Keratinocyte (primary cell): Measurements from ENCODE around the gene DSE. TPM values are rescaled to one million over a fixed set of nuclear protein-coding genes. Genes with fewer than 3 reads are reported as not detected.

Experiments
- DNase-seq: peaks from one replicate; pipeline ENCODE4 v3.0.0-alpha.2; 2011; ENCODE audit warnings: low read depth, missing footprints, low spot score
- FAIRE-seq: peaks from 2 replicates; lab custom pipeline; 2011; peaks lifted over from hg19 to GRCh38; lab: Jason Lieb, UNC
- H2AFZ ChIP-seq: 2 replicates; pipeline ENCODE4 v1.6.0; 2012; ENCODE audit warnings: low read length, control low read depth, inconsistent platforms; ENCODE audit not compliant: control insufficient read depth
- H3K27ac ChIP-seq: 2 replicates; pipeline ENCODE4 v1.5.1; 2011; ENCODE audit warnings: low read length; ENCODE audit not compliant: control insufficient read depth, insufficient read depth
- H3K27me3 ChIP-seq: 3 replicates; pipeline ENCODE4 v1.6.0; 2011; ENCODE audit warnings: low read length; ENCODE audit not compliant: control insufficient read depth, insufficient read depth; ENCODE audit errors: extremely low read depth
- H3K36me3 ChIP-seq, 2 experiments: 2 replicates in 1 of 2; 3 replicates in 1 of 2; pipeline ENCODE4 v1.5.1; 2011; ENCODE audit warnings: low read length in 2 of 2, mild to moderate bottlenecking in 1 of 2; ENCODE audit not compliant: control insufficient read depth in 2 of 2, insufficient read depth in 2 of 2; ENCODE audit errors: extremely low read depth in 1 of 2
- H3K4me1 ChIP-seq: 3 replicates; pipeline ENCODE4 v1.5.1; 2011; ENCODE audit warnings: low read length; ENCODE audit not compliant: control insufficient read depth, insufficient read depth; ENCODE audit errors: extremely low read depth
- H3K4me2 ChIP-seq: 3 replicates; pipeline ENCODE4 v1.6.0; 2011; ENCODE audit warnings: low read depth, low read length; ENCODE audit not compliant: control insufficient read depth, insufficient read depth; ENCODE audit errors: extremely low read depth
- H3K4me3 ChIP-seq, 3 experiments: fragments of 200-600 bp in 1 of 3; sonication (generic) in 1 of 3; 2 replicates in 2 of 3; 3 replicates in 1 of 3; pipeline ENCODE4 v1.5.1; 2011 to 2016; ENCODE audit warnings: low read length in 3 of 3, mild to moderate bottlenecking in 3 of 3, control low read depth in 2 of 3, inconsistent platforms in 1 of 3, low read depth in 1 of 3, mixed read lengths in 1 of 3, mixed run types in 1 of 3, moderate library complexity in 1 of 3; ENCODE audit not compliant: control insufficient read depth in 2 of 3, insufficient read depth in 2 of 3; ENCODE audit errors: extremely low read depth in 1 of 3
- H3K79me2 ChIP-seq: 2 replicates; pipeline ENCODE4 v1.6.0; 2012; ENCODE audit warnings: low read length; ENCODE audit not compliant: control insufficient read depth, insufficient read depth
- H3K9ac ChIP-seq: 3 replicates; pipeline ENCODE4 v1.6.0; 2011; ENCODE audit warnings: low read length; ENCODE audit not compliant: control insufficient read depth, insufficient read depth; ENCODE audit errors: extremely low read depth
- H3K9me1 ChIP-seq: 3 replicates; pipeline ENCODE4 v1.6.0; 2011; ENCODE audit warnings: low read length; ENCODE audit not compliant: control insufficient read depth, insufficient read depth; ENCODE audit errors: extremely low read depth
- H3K9me3 ChIP-seq: 2 replicates; pipeline ENCODE4 v1.5.1; 2012; ENCODE audit warnings: low read depth, low read length; ENCODE audit not compliant: control insufficient read depth
- H4K20me1 ChIP-seq: 3 replicates; pipeline ENCODE4 v1.6.0; 2011; ENCODE audit warnings: low read length; ENCODE audit not compliant: control insufficient read depth, insufficient read depth; ENCODE audit errors: extremely low read depth
- CTCF ChIP-seq, 3 experiments: IDR thresholded peaks in 1 of 3; conservative IDR thresholded peaks in 1 of 3; optimal IDR thresholded peaks in 1 of 3; 2 replicates in 2 of 3; 3 replicates in 1 of 3; pipeline versions ENCODE3 to v1.5.1; 2011; ENCODE audit warnings: low read length in 3 of 3, mild to moderate bottlenecking in 3 of 3, moderate library complexity in 2 of 3, control low read depth in 1 of 3, inconsistent platforms in 1 of 3; ENCODE audit not compliant: insufficient read depth in 2 of 3; ENCODE audit errors: extremely low read depth in 1 of 3
- EZH2 ChIP-seq: IDR thresholded peaks from one replicate; pipeline ENCODE4 v1.6.1; 2012; ENCODE audit warnings: inconsistent platforms, mild to moderate bottlenecking, low read length, moderate library complexity
- dilution Hi-C: fragments of 300-500 bp; cut with MboI; formaldehyde crosslinking; loops from one replicate; pipeline ENCODE4 v1.7.0; 2020; ENCODE audit warnings: low sequenced_read_pairs; ENCODE audit not compliant: extremely low pct_ligation_motif_present
- polyA plus RNA-seq, 5 experiments: library from polyadenylated mRNA; depleted of rRNA in 3 of 5; stranded (reverse) in 3 of 5; stranded (forward) in 1 of 5; unstranded in 1 of 5; fragments of >200 nt; gene quantifications; 1 replicate in 1 of 5; 2 replicates in 3 of 5; 3 replicates in 1 of 5; pipeline versions ENCODE4 v1.2.1 to v1.2.3, GENCODE V29; 2011 to 2012; ENCODE audit warnings: missing spikeins in 2 of 5, low read depth in 1 of 5, low replicate concordance in 1 of 5

DSE gene
- polyA plus RNA-seq, 1 donor (not counting 4 experiments of a cell fraction or from before 2014, with no cell fraction given) = 99.7 TPM

- Histone ChIP-seq H3K9me1 (no peaks in the 10 kb centered on the region), H3K27ac (no peak overlapping the region), H2AFZ (no peak overlapping the region), H3K36me3 (no peaks in the 10 kb centered on the region), H3K27me3 (no peaks in the 10 kb centered on the region), H3K9me3 (no peaks in the 10 kb centered on the region), H3K79me2 (no peaks in the 10 kb centered on the region), H3K4me1 (peaks cover 14% of the 10 kb centered on the region), H3K4me2 (no peak overlapping the region), H4K20me1 (no peaks in the 10 kb centered on the region), H3K4me3 (no peak overlapping the region), H3K9ac (no peak overlapping the region)
- DNase-seq (no peak), FAIRE-seq (no peak)
- dilution Hi-C loops = no loop called here
- no peak for TF ChIP-seq CTCF (optimal IDR thresholded peaks at IDR 0.05 in 1 of 3, IDR thresholded peaks at IDR 0.05 in 1 of 3, conservative IDR thresholded peaks at IDR 0.05 in 1 of 3; ENCODE audit: extremely low read depth in 1 of 3, insufficient read depth in 2 of 3, low read length in 3 of 3)
- no peak for TF ChIP-seq EZH2
These were observed 10.9 kb upstream of the DSE start for GRCh38 chr6:116359835-116360234.

- Histone ChIP-seq H3K4me2 (no peak overlapping the region), H3K27me3 (no peaks in the 10 kb centered on the region), H3K36me3 (no peaks in the 10 kb centered on the region), H2AFZ (no peak overlapping the region), H3K9me3 (no peaks in the 10 kb centered on the region), H3K4me3 (no peak overlapping the region), H3K9ac (no peak overlapping the region), H3K9me1 (no peaks in the 10 kb centered on the region), H3K27ac (no peak overlapping the region), H4K20me1 (no peaks in the 10 kb centered on the region), H3K79me2 (no peaks in the 10 kb centered on the region), H3K4me1 (peaks cover 33% of the 10 kb centered on the region)
- TF ChIP-seq EZH2 (no peak), CTCF (optimal IDR thresholded peaks at IDR 0.05 in 1 of 3, IDR thresholded peaks at IDR 0.05 in 1 of 3, conservative IDR thresholded peaks at IDR 0.05 in 1 of 3; ENCODE audit: extremely low read depth in 1 of 3, insufficient read depth in 2 of 3, low read length in 3 of 3) (no peak)
- no peak for FAIRE-seq
- no peak for DNase-seq
- dilution Hi-C loops = no loop called here
These were observed 8.5 kb upstream of the DSE start for GRCh38 chr6:116362276-116362675.
